Bronchial epithelial cell (primary cell): ENCODE results near the gene NPS. TPM values are rescaled to one million over a fixed set of nuclear protein-coding genes. Genes with fewer than 3 reads are reported as not detected.

ENCODE experiments used
- DNase-seq: peaks from one replicate; pipeline ENCODE4 v3.0.0-alpha.2; 2010; ENCODE audit warnings: low read depth
- FAIRE-seq: peaks from 2 replicates; lab custom pipeline; 2011; peaks lifted over from hg19 to GRCh38; lab: Jason Lieb, UNC
- H3K27me3 ChIP-seq: 2 replicates; pipeline ENCODE4 v1.5.1; 2011; ENCODE audit warnings: low read length; ENCODE audit not compliant: control insufficient read depth, insufficient read depth
- H3K36me3 ChIP-seq: 2 replicates; pipeline ENCODE4 v1.5.1; 2011; ENCODE audit warnings: low read length; ENCODE audit not compliant: control insufficient read depth, insufficient read depth
- H3K4me3 ChIP-seq: 2 replicates; pipeline ENCODE4 v1.5.1; 2011; ENCODE audit warnings: mild to moderate bottlenecking, low read depth, low read length, control low read depth
- total RNA-seq: library from RNA; depleted of rRNA; stranded (reverse); fragments of >200 nt; gene quantifications from 2 replicates; pipeline ENCODE4 v1.2.1, GENCODE V29; 2014
- TF ChIP-seq, protein P1 (sequence below): IDR thresholded peaks from 2 replicates; pipeline ENCODE4 v1.5.1; 2011; ENCODE audit warnings: mild to moderate bottlenecking, moderate library complexity, low read length, control low read depth, inconsistent platforms; ENCODE audit not compliant: insufficient read depth, severe bottlenecking

NPS gene
- total RNA-seq, 1 donor from 2014 or later: not detected

DNA sequence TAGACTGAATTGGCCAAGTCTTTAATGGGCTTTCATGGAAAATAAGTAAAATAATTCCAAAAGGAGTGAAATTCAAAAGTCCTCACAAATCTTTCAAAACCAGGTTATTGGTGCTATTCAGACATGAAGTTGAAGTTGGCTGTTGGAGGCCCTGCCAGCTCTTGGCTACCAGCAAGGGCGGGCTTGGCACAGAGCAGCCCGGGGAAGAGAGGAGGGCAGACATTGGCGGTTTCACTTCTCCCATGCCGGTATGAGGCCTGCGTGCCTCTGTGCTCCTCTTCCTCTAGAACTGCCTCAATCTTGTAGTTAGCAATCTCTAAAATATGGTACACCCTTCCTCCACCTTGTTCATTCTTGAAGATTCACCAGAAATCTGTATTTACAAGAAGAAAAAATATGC, 16.4 kb upstream of the NPS start:
- FAIRE-seq (no peak), DNase-seq (no peak)
- H3K4me3 ChIP-seq: no peak overlapping the region
- no peaks in the 10 kb centered on the region for H3K27me3 ChIP-seq
- H3K36me3 ChIP-seq: no peaks in the 10 kb centered on the region
- TF ChIP-seq, protein P1, sequence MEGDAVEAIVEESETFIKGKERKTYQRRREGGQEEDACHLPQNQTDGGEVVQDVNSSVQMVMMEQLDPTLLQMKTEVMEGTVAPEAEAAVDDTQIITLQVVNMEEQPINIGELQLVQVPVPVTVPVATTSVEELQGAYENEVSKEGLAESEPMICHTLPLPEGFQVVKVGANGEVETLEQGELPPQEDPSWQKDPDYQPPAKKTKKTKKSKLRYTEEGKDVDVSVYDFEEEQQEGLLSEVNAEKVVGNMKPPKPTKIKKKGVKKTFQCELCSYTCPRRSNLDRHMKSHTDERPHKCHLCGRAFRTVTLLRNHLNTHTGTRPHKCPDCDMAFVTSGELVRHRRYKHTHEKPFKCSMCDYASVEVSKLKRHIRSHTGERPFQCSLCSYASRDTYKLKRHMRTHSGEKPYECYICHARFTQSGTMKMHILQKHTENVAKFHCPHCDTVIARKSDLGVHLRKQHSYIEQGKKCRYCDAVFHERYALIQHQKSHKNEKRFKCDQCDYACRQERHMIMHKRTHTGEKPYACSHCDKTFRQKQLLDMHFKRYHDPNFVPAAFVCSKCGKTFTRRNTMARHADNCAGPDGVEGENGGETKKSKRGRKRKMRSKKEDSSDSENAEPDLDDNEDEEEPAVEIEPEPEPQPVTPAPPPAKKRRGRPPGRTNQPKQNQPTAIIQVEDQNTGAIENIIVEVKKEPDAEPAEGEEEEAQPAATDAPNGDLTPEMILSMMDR: no peak

DNA sequence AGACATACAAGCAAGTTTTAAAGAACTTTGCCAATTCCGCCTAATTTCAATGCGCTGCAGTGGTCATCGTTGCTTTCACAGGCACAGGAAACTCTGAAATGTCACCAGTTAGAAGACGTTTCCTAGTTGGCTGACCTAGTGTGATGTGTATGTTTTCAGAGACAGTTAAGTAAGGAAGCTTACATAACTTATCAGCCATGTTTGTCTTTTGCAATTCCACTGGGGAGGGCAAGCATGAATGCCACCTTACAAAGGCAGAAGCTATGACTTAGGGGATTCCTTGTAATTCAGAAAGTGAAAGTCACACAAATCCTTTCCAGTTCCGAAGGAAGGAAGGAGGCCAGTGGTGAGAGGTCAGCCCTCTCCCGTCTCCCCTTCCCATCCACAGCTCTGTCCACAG, 15.0 kb upstream of the NPS start:
- no peak overlapping the region for H3K4me3 ChIP-seq
- DNase-seq (no peak), FAIRE-seq (no peak)
- no peaks in the 10 kb centered on the region for H3K36me3 ChIP-seq
- H3K27me3 ChIP-seq: no peaks in the 10 kb centered on the region
- TF ChIP-seq, protein P1: no peak

DNA sequence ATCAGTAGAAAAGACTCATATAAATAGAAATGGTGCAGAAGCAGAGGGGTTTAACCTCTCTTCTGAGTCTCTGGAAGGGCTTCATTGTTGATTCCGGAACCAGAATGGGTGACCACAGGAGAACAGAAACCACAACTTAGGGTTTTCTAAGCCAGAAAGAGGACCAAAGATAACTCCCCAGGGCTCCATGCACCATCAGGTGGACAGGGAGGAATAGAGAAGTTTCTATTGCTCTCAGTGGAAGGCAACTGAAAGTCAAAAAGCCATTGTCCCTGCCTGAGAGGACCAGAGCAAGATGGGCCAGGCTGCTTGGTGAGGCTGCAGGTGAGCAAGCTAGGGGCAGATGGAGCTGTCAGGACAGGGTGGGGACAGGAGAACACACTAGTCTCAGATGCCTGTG, 14.6 kb upstream of the NPS start:
- TF ChIP-seq, protein P1: no peak
- Histone ChIP-seq H3K27me3 (no peaks in the 10 kb centered on the region), H3K36me3 (no peaks in the 10 kb centered on the region), H3K4me3 (no peak overlapping the region)
- no peak for FAIRE-seq
- no peak for DNase-seq

DNA sequence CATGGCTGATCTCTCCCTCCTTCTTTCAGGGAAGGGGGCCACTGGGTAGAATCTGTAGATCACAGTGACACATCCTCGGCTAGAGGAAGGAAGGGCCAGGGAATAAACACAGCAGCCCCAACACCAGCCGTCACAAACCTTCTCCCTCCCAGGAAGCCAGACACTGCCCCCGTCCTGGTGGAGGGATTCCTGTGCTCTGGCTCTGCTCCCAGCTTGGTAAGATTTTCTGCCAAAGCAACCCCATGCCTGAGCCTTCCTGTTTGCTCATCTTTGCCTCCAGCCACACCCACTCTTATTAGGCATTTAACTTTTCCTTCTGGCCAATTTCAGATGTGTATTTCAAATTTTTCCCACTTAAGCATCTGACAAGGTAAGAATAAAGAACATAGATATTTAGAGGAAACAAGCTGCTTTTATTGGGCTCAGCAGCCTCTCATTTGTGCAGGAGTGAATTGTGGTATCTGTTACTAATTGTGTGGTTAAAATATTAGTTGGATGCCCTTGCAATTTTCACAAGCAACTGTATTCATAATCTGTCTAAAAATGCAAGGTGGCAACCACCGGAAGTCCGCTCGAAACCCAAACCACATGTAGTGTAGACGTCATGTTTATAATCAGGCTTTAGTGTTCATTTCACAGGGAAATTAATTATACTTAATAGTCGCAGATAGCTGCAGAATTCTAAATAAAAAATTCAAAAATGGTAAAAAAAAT, 13.2 kb upstream of the NPS start:
- no peak for DNase-seq
- Histone ChIP-seq H3K36me3 (no peaks in the 10 kb centered on the region), H3K27me3 (no peaks in the 10 kb centered on the region), H3K4me3 (no peak overlapping the region)
- TF ChIP-seq, protein P1: no peak
- no peak for FAIRE-seq

DNA sequence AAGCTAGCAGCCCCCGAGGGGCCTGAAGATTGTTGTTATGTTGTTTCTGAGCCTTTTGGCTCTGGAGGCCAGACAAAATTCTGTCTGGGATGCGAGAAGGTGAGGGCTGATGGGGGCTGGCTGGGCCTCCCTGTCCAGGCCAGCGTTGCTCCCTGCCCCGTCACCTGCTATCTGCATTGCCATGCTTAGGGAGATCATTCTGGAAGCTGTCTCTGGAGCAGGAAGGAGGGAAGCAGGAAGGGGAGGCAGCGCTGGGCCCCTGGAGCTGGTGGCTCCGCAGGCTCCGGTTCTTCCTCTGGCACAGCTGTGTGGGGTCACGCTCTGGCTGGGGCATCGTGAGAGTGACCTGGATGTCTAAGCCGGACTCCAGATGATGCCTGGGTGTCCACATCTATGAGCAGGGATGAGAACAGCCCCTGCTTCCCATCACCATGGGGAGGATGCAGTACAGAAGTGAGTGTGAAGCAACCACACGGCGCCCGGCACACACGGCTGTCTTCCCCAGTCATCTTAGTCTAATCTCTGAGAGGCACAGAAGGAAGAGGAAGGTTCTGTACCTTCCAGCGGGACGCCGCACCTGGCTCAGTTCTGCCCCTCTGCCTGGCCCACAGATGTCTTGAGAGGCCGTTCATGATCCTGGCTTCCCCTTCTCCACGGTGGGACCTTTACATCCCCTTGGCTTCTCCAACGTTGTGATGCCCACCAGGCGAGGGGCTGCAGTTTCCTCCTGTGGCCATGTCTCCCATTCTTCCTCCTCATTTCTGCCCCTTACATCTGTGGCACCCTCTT, 11.9 kb upstream of the NPS start:
- FAIRE-seq (no peak), DNase-seq (no peak)
- Histone ChIP-seq H3K27me3 (no peaks in the 10 kb centered on the region), H3K36me3 (no peaks in the 10 kb centered on the region), H3K4me3 (no peak overlapping the region)
- TF ChIP-seq, protein P1: no peak
